ENCODE data around the gene SCAPER. TPM values are rescaled to one million over a fixed set of nuclear protein-coding genes. Genes with fewer than 3 reads are reported as not detected.
"Not testable (repeated sequence)": the region's sequence is repeated elsewhere in the genome, so short reads cannot be mapped to it uniquely, and the experiment has no call there.

Gene SCAPER
- total and polyA plus RNA-seq, 2 donors (not counting 1 experiment from before 2014, with no cell fraction given): 8.3 to 61.6 TPM

- Histone ChIP-seq H3K4me3 (ENCODE audit: control extremely low read depth in 1 of 5, extremely low read depth in 1 of 5, insufficient read depth in 1 of 5, low read depth in 2 of 5, low read length in 4 of 5) (no peak overlapping the region), H3K27ac (ENCODE audit: low read length in 2 of 2) (no peak overlapping the region), H4K20me1 (ENCODE audit: control insufficient read depth, insufficient read depth, low read length, poor library complexity, severe bottlenecking) (no peaks in the 10 kb centered on the region), H3K27me3 (replicated peaks in 1 of 4; ENCODE audit: control extremely low read depth in 1 of 4, control insufficient read depth in 3 of 4, insufficient read depth in 4 of 4, low read length in 3 of 4) (no peaks in the 10 kb centered on the region), H3K36me3 (replicated peaks in 1 of 2; ENCODE audit: control extremely low read depth in 1 of 2, control insufficient read depth in 1 of 2, extremely low read depth in 1 of 2, insufficient read depth in 2 of 2, low read length in 1 of 2) (no peaks in the 10 kb centered on the region), H3K4me2 (replicated peaks; ENCODE audit: low read depth, low read length, poor library complexity, severe bottlenecking) (no peak overlapping the region), H3K9me3 (ENCODE audit: control extremely low read depth in 1 of 3, control insufficient read depth in 2 of 3, insufficient read depth in 1 of 3, low read length in 2 of 3) (no peaks in the 10 kb centered on the region), H2AFZ (ENCODE audit: insufficient read depth, low read depth, low read length, poor library complexity, severe bottlenecking) (no peak overlapping the region), H3K79me2 (ENCODE audit: control insufficient read depth, insufficient read depth, low read length) (no peaks in the 10 kb centered on the region), H3K4me1 (ENCODE audit: control insufficient read depth in 2 of 2, insufficient read depth in 2 of 2, low read length in 2 of 2) (no peaks in the 10 kb centered on the region), H3K9ac (ENCODE audit: low read length) (no peak overlapping the region)
- TF ChIP-seq CTCF (IDR thresholded peaks at IDR 0.05): no peak
- no peak for TF ChIP-seq EZH2 (IDR thresholded peaks at IDR 0.05; ENCODE audit: borderline replicate concordance, insufficient read depth, low read depth, low read length, poor library complexity, severe bottlenecking)
- no peak overlapping the region for H3K4me3 Mint-ChIP-seq
- CTCF ChIA-PET: interaction anchor here (0.6 kb wide), 2 partner anchors 13 to 1042 kb away, joined by 3 to 5 read pairs; no protein-coding TSS in a partner anchor
- no peaks in the 10 kb centered on the region for H3K4me1 Mint-ChIP-seq
- no peaks in the 10 kb centered on the region for H3K27me3 Mint-ChIP-seq
- POLR2A ChIA-PET: no interaction called here
- ATAC-seq (ENCODE audit: low read depth): no peak
- no peak overlapping the region for H3K27ac Mint-ChIP-seq
- WGBS (ENCODE audit: insufficient coverage): 100% methylated on average over 1 of the region's 2 CpGs
- peaks cover 3% of the 10 kb centered on the region for H3K9me3 Mint-ChIP-seq (ENCODE audit: insufficient read depth)
- intact Hi-C loops (cut with micrococcal nuclease): no loop called here
- no peak for DNase-seq
Measured at GRCh38 chr15:76512971-76513370, 392.2 kb downstream of the SCAPER start.

DNA sequence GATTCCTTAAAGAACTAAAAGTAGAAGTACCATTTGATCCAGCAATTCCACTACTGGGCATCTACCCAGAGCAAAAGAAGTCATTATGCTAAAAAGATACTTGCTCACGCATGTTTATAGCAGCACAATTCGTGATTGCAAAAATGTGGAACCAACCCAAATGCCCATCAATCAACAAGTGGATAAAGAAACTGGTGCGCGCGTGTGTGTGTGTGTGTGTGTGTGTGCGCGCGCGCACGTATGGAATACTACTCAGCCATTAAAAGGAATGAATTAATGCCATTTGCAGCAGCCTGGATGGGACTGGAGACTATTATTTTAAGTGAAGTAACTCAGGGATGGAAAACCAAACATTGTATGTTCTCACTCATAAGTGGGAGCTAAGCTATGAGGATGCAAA lies 394.5 kb downstream of the SCAPER start:
- H3K79me2 ChIP-seq (ENCODE audit: control insufficient read depth, insufficient read depth, low read length); H2AFZ ChIP-seq (ENCODE audit: insufficient read depth, low read depth, low read length, poor library complexity, severe bottlenecking); POLR2A ChIA-PET; H3K9me3 ChIP-seq (ENCODE audit: control extremely low read depth in 1 of 3, control insufficient read depth in 2 of 3, insufficient read depth in 1 of 3, low read length in 2 of 3); H3K27me3 ChIP-seq (replicated peaks in 1 of 4; ENCODE audit: control extremely low read depth in 1 of 4, control insufficient read depth in 3 of 4, insufficient read depth in 4 of 4, low read length in 3 of 4); H3K4me2 ChIP-seq (replicated peaks; ENCODE audit: low read depth, low read length, poor library complexity, severe bottlenecking); H4K20me1 ChIP-seq (ENCODE audit: control insufficient read depth, insufficient read depth, low read length, poor library complexity, severe bottlenecking); ATAC-seq (ENCODE audit: low read depth); H3K4me1 Mint-ChIP-seq; DNase-seq; H3K4me3 ChIP-seq (ENCODE audit: control extremely low read depth in 1 of 5, extremely low read depth in 1 of 5, insufficient read depth in 1 of 5, low read depth in 2 of 5, low read length in 4 of 5); H3K36me3 ChIP-seq (replicated peaks in 1 of 2; ENCODE audit: control extremely low read depth in 1 of 2, control insufficient read depth in 1 of 2, extremely low read depth in 1 of 2, insufficient read depth in 2 of 2, low read length in 1 of 2); H3K27me3 Mint-ChIP-seq; H3K9ac ChIP-seq (ENCODE audit: low read length); H3K4me3 Mint-ChIP-seq; CTCF ChIA-PET; H3K4me1 ChIP-seq (ENCODE audit: control insufficient read depth in 2 of 2, insufficient read depth in 2 of 2, low read length in 2 of 2); H3K27ac ChIP-seq (ENCODE audit: low read length in 2 of 2); intact Hi-C loops (cut with micrococcal nuclease); H3K9me3 Mint-ChIP-seq (ENCODE audit: insufficient read depth); H3K27ac Mint-ChIP-seq: not testable (repeated sequence)
- 100% methylated on average over 6 of the region's 10 CpGs for WGBS (ENCODE audit: insufficient coverage)
